GM21367 (cell line): Measurements from ENCODE around the gene OR51I2.
A peak's percentile ranks its signal among the peaks of the same experiment; 100 is the strongest.

Experiments used
- ATAC-seq: cut with Tn5 transposase; IDR thresholded peaks from one replicate; pipeline ENCODE4 v1.9.1; 2021; ENCODE audit not compliant: unreplicated experiment

OR51I2 gene

GRCh38 chr11:5449023-5449422 is at the start of gene OR51I2:
OR51I2 (plus strand) TSS chr11:5449323; CDS start chr11:5453489, 4,166 bp downstream.
- ATAC-seq = no peak

- no peak for ATAC-seq
These were observed 44.0 kb upstream of the OR51I2 start for GRCh38 chr11:5405173-5405572.

- no peak for ATAC-seq
These were observed 28.1 kb upstream of the OR51I2 start for GRCh38 chr11:5420993-5421392.

- ATAC-seq = no peak
These were observed 27.3 kb upstream of the OR51I2 start, which contains the start of gene OR51Q1 for GRCh38 chr11:5421811-5422210. OR51Q1 (plus strand) TSS chr11:5422111; CDS start chr11:5422201, 90 bp downstream.

- no peak for ATAC-seq
These were observed 26.0 kb upstream of the OR51I2 start for GRCh38 chr11:5423131-5423530.

GRCh38 chr11:5441414-5441813 is 7.7 kb upstream of the OR51I2 start, which contains the start of gene OR51I1:
OR51I1 (minus strand) TSS chr11:5441514; CDS start chr11:5441514, 0 bp downstream.
- no peak for ATAC-seq

GRCh38 chr11:5443835-5444393 is 5.2 kb upstream of the OR51I2 start:
- ATAC-seq = no peak

- no peak for ATAC-seq
These were observed 309 bp downstream of the OR51I2 start for GRCh38 chr11:5449432-5449831.

GRCh38 chr11:5460983-5461621 is 12.0 kb downstream of the OR51I2 start:
- no peak for ATAC-seq

- no peak for ATAC-seq
These were observed 18.4 kb downstream of the OR51I2 start for GRCh38 chr11:5467527-5467926.

- ATAC-seq = no peak
These were observed 24.8 kb downstream of the OR51I2 start for GRCh38 chr11:5473921-5474320.

GRCh38 chr11:5476186-5476819 is 27.2 kb downstream of the OR51I2 start:
- peak; percentile 82 for ATAC-seq

- no peak for ATAC-seq
These were observed 36.9 kb downstream of the OR51I2 start for GRCh38 chr11:5486003-5486402.

- ATAC-seq = no peak
These were observed 37.3 kb downstream of the OR51I2 start for GRCh38 chr11:5486421-5486820.

- ATAC-seq = no peak
These were observed 39.3 kb downstream of the OR51I2 start, which contains the start of gene OR52D1 for GRCh38 chr11:5488385-5488784. OR52D1 (plus strand) TSS chr11:5488685; CDS start chr11:5488707, 22 bp downstream.

- no peak for ATAC-seq
These were observed 39.8 kb downstream of the OR51I2 start for GRCh38 chr11:5488798-5489399.

GRCh38 chr11:5489576-5490357 is 40.6 kb downstream of the OR51I2 start:
- ATAC-seq = no peak

GRCh38 chr11:5499671-5500070 is 50.5 kb downstream of the OR51I2 start:
- ATAC-seq = no peak

- no peak for ATAC-seq
These were observed 51.3 kb downstream of the OR51I2 start for GRCh38 chr11:5500393-5500801.

GRCh38 chr11:5504403-5504921 is 55.3 kb downstream of the OR51I2 start:
- ATAC-seq = no peak
